SK-MEL-5 (cell line): ENCODE measurements around the gene DCLK3. TPM values are rescaled to one million over a fixed set of nuclear protein-coding genes. Genes with fewer than 3 reads are reported as not detected.

ENCODE experiments used
- DNase-seq: peaks from one replicate; pipeline ENCODE4 v3.0.0-alpha.2; 2016; ENCODE audit warnings: low read depth, low spot score
- in situ Hi-C: cut with HindIII; loops from 2 replicates; pipeline ENCODE4 v1.10.0; 2016; ENCODE audit warnings: low sequenced_read_pairs, high pct_unique_total_duplicates, low pct_unique_long_range_greater_than_20kb
- total RNA-seq: library from RNA; depleted of rRNA; stranded (reverse); fragments of >200 nt; shearing (Covaris generic); gene quantifications from 2 replicates; pipeline ENCODE4 v1.2.3, GENCODE V29; 2014

DCLK3 gene
- total RNA-seq, 1 experiment from 2014 or later: not detected

DNA sequence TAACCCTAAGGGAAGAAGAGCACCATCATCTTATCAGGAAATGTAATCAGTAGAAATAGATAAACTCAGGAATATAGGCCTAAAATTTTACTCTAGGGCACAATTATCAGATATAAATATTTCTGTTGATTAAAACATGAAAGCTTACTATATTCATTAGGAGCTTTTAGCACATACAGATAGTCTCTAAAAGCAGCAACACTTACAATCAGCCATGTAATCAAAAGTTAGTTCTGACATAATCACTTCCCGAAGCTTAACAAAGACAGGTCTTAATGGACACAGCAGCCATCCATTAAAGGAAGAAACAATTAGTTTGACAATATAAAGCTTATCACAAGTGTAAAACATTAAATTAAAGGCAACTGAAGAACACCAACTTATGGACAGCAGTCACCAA, 30.6 kb downstream of the DCLK3 start:
- DNase-seq: no peak
- in situ Hi-C loops: no loop called here

DNA sequence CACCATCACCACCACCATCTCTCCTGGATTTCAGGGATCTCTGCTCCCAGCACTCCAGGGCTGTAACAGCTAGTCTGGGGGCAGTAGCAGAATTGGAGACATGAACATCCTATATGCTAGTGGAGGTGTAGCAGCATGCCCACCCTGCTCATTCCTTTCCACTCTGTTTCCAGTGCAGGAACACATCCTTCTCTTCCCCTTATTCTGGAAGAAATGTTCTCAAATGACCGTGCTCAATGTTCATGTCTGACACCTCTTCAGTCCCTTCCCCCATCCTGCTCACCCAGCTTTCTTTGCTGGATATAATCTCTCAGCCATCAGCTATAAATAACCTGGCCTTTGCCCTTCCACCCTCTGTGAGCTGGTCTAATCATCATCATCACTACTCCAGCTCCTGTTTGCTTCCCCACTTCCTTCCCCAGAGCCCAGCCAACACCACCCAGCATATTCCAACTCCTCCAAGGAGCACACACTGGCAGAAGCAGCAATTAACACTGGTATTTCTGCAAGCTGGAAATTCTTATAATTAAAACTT, 31.1 kb downstream of the DCLK3 start:
- in situ Hi-C loops: no loop called here
- no peak for DNase-seq

GRCh38 chr3:36730966-36731365, 33.4 kb downstream of the DCLK3 start:
- DNase-seq: no peak
- in situ Hi-C loops: no loop called here

- in situ Hi-C loops: no loop called here
- peak; percentile 65 for DNase-seq
These were observed 34.9 kb downstream of the DCLK3 start for GRCh38 chr3:36729204-36730056.

- peak; percentile 51 for DNase-seq
- in situ Hi-C loops: loop anchor here (25.0 kb wide), 1 partner anchor 752 kb away; no protein-coding TSS in a partner anchor
These were observed 49.8 kb downstream of the DCLK3 start for GRCh38 chr3:36714343-36715086.

DNA sequence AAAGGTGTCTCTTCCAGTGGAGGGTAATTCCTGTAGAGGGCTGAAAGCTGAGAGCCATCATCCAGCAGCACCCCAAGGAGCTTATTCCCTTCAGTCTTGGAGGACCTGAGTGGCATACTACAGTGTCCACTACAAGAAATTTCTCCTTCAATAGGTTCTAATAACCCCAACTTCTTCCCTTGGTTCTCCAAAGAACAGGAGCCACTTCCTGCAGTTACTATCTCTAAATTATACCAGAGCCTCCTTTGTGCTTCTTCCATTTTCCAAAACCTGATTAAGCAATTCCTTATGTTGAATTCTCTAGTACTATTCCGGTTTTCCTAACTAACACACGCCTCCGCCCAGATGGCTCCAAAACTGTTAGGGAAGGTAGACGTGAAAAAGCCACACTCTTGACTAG, 50.4 kb downstream of the DCLK3 start:
- in situ Hi-C loops: loop anchor here (25.0 kb wide), 1 partner anchor 752 kb away; no protein-coding TSS in a partner anchor
- no peak for DNase-seq

GRCh38 chr3:36710606-36711005, 53.7 kb downstream of the DCLK3 start:
- in situ Hi-C loops: loop anchor here (25.0 kb wide), 1 partner anchor 748 kb away; no protein-coding TSS in a partner anchor
- DNase-seq: no peak

- in situ Hi-C loops: loop anchor here (25.0 kb wide), 1 partner anchor 748 kb away; no protein-coding TSS in a partner anchor
- no peak for DNase-seq
These were observed 54.5 kb downstream of the DCLK3 start for GRCh38 chr3:36709826-36710365.

DNA sequence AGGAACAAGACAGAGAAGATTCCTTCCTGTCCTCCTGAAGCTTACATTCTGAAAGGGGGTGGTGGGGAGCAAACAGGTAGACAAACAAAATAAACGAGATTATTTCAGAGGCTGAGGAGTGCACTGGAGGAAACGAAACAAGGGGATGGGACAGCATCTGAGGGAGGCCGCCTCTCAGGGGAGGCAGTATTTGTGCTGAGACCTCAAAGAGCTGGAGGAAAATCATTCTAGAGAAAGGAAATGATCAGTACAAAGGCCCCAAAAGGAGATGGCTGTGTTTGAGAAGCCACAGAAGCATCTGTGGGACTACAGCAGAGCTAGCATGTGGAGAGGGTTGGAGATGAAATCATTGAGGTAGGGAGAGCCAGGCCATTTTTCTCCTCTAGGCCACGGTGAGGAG, 55.1 kb downstream of the DCLK3 start:
- in situ Hi-C loops: loop anchor here (25.0 kb wide), 1 partner anchor 747 kb away; no protein-coding TSS in a partner anchor
- no peak for DNase-seq

DNA sequence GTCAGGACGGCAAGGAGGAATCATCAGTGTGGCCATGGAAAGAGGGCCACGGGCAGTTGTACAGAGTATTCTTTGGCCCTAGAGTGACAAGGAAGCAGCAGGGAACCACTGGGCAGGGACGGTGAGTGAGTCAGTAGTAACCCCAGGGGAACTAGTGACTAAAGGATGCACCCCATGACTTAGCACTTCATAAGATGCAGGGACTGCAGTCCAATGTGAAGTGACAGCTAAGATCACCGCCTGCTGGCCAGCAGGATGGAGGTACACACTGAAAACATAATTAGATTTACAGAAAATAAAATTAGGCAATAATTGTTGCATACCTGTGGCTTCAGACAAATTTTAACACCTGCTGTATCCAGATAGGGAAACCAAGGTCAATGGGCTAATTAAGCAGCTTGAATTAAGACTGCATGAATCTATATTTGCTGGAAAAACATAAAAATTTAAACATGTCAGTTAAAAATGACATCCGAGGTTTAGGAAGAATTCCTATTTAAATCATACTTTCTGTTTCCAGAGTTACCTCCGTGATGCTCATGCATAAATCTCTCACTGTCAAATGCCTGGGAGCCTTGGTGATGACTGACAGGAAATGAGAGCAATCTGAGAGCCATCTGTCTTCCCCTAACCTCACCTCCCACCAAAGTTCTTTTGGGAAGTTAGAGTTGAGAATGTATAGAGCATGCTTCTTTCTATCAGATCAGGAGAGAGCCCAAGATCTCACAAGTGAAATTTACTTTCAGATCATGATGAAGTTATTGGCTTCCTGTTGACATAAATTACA, 56.5 kb downstream of the DCLK3 start:
- in situ Hi-C loops: loop anchor here (25.0 kb wide), 1 partner anchor 746 kb away; no protein-coding TSS in a partner anchor
- DNase-seq: peak; percentile 20

- in situ Hi-C loops: loop anchor here (25.0 kb wide), 1 partner anchor 743 kb away; no protein-coding TSS in a partner anchor
These were observed 59.3 kb downstream of the DCLK3 start for GRCh38 chr3:36705015-36705414.

DNA sequence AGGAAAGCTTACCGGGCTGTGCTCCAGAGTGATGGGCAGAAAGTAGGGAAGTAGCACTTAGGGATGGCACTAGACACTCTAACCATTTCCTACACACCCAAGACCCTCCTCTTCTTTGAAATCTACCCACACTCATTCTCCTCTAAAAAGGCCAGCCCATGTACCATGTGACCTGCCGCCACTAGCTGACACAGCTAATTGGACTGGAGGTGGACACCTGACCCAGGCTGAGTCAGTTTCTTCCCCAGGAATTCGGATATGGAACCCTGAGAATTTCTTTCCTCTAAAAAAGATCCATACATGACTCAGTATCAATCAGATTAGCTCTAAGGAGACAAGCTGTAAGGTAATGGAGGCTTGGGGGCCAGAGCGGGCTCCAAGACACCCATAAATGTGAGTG, 60.1 kb downstream of the DCLK3 start:
- in situ Hi-C loops: loop anchor here (25.0 kb wide), 1 partner anchor 742 kb away; no protein-coding TSS in a partner anchor
- no peak for DNase-seq

More at GRCh38 chr3:36705015-36705414, 59.3 kb downstream of the DCLK3 start:
- DNase-seq: no peak

GRCh38 chr3:36701249-36701572, 63.1 kb downstream of the DCLK3 start:
- in situ Hi-C loops: loop anchor here (25.0 kb wide), 1 partner anchor 739 kb away; no protein-coding TSS in a partner anchor
- no peak for DNase-seq

- in situ Hi-C loops: loop anchor here (25.0 kb wide), 1 partner anchor 738 kb away; no protein-coding TSS in a partner anchor
These were observed 63.7 kb downstream of the DCLK3 start for GRCh38 chr3:36700537-36701248.

DNA sequence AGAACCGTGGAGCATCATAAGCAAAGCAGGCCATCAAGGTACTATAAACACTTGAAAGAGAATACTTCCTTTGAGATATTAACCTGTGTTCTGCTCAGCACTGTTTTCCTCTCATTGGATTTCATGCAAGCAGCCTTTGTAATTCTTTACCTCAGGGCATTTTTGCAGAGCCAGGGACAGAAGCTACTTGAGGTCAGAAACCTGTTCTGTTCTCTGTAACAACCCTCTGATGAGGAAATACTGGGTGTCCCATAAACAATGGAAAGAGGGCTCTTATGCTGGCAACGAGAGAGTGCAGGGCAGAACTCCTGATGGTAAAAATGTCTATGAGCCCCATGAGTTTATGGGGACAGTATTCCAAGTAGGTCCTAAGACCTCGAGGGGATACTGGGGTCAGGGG, 66.0 kb downstream of the DCLK3 start:
- in situ Hi-C loops: no loop called here
- no peak for DNase-seq

More at GRCh38 chr3:36700537-36701248, 63.7 kb downstream of the DCLK3 start:
- DNase-seq: peak; percentile 77

GRCh38 chr3:36697229-36698001, 66.9 kb downstream of the DCLK3 start:
- in situ Hi-C loops: no loop called here
- no peak for DNase-seq
